GM23338 (cell line): ENCODE results near the gene FIGNL1. TPM values are rescaled to one million over a fixed set of nuclear protein-coding genes. Genes with fewer than 3 reads are reported as not detected.

Experiments used
- ATAC-seq: fragments of 200-7000 bp; cut with Tn5 transposase; 3 replicates; pipeline ENCODE4 v1.9.1; 2020
- DNase-seq: peaks from one replicate; pipeline ENCODE4 v3.0.0-alpha.2; 2015; ENCODE audit warnings: low spot score
- H2AFZ ChIP-seq: fragments of 200-600 bp; sonication (generic); 2 replicates; pipeline ENCODE4 v1.8.0; 2016; ENCODE audit warnings: antibody characterized with exemption, mild to moderate bottlenecking, moderate library complexity
- H3F3A ChIP-seq: fragments of 200-600 bp; sonication (generic); replicated peaks from 2 replicates; pipeline ENCODE4 v1.8.0; 2017; ENCODE audit warnings: antibody characterized with exemption, mixed run types, low read depth
- H3K27ac ChIP-seq: fragments of 200-600 bp; sonication (generic); 2 replicates; pipeline ENCODE4 v1.6.1; 2016; ENCODE audit warnings: low read depth
- H3K27me3 ChIP-seq: fragments of 200-600 bp; sonication (generic); 2 replicates; pipeline ENCODE4 v1.8.0; 2016; ENCODE audit warnings: mild to moderate bottlenecking, mixed run types, moderate library complexity; ENCODE audit not compliant: insufficient read depth
- H3K36me3 ChIP-seq: fragments of 200-600 bp; sonication (generic); 2 replicates; pipeline ENCODE4 v1.8.0; 2016; ENCODE audit warnings: mild to moderate bottlenecking; ENCODE audit not compliant: insufficient read depth
- H3K4me1 ChIP-seq: fragments of 200-600 bp; sonication (generic); 2 replicates; pipeline ENCODE4 v1.8.0; 2016; ENCODE audit warnings: mild to moderate bottlenecking, moderate library complexity; ENCODE audit not compliant: insufficient read depth
- H3K4me2 ChIP-seq: fragments of 200-600 bp; sonication (generic); 2 replicates; pipeline ENCODE4 v1.7.1; 2017; ENCODE audit warnings: mixed run types
- H3K4me3 ChIP-seq: fragments of 200-600 bp; sonication (generic); 2 replicates; pipeline ENCODE4 v1.6.1; 2016; ENCODE audit warnings: mixed run types
- H3K79me2 ChIP-seq: fragments of 200-600 bp; sonication (generic); replicated peaks from 2 replicates; pipeline ENCODE4 v1.8.0; 2017; ENCODE audit warnings: mild to moderate bottlenecking; ENCODE audit not compliant: insufficient read depth
- H3K9me2 ChIP-seq: fragments of 200-600 bp; sonication (generic); 2 replicates; pipeline ENCODE4 v1.8.0; 2017; ENCODE audit not compliant: insufficient read depth
- H4K20me1 ChIP-seq: fragments of 200-600 bp; sonication (generic); replicated peaks from 2 replicates; pipeline ENCODE4 v1.8.0; 2017; ENCODE audit warnings: mild to moderate bottlenecking; ENCODE audit not compliant: insufficient read depth
- H3K27ac Mint-ChIP-seq: 2 replicates; pipeline ENCODE4 v1.8.0; 2020; ENCODE audit warnings: inconsistent platforms, mild to moderate bottlenecking, moderate library complexity, mixed read lengths
- H3K27me3 Mint-ChIP-seq: 3 replicates; pipeline ENCODE4 v1.8.0; 2022; ENCODE audit warnings: low read depth, mild to moderate bottlenecking, moderate library complexity, mixed read lengths, inconsistent platforms; ENCODE audit not compliant: insufficient read depth, poor library complexity
- H3K36me3 Mint-ChIP-seq: 3 replicates; pipeline ENCODE4 v1.8.0; 2021; ENCODE audit warnings: low read depth, mild to moderate bottlenecking, inconsistent platforms, moderate library complexity, mixed read lengths
- H3K4me1 Mint-ChIP-seq: 3 replicates; pipeline ENCODE4 v1.8.0; 2020; ENCODE audit warnings: mild to moderate bottlenecking, inconsistent platforms, mixed read lengths
- H3K4me3 Mint-ChIP-seq: 3 replicates; pipeline ENCODE4 v1.8.0; 2021; ENCODE audit warnings: moderate library complexity, mild to moderate bottlenecking, inconsistent platforms, mixed read lengths
- H3K9me3 Mint-ChIP-seq: 3 replicates; pipeline ENCODE4 v1.8.0; 2020; ENCODE audit warnings: moderate library complexity, mild to moderate bottlenecking, inconsistent platforms, mixed read lengths
- CREB1 ChIP-seq: fragments of 250-450 bp; sonication (Bioruptor Pico); IDR thresholded peaks from 2 replicates; pipeline ENCODE4 v1.5.0; 2020; ENCODE audit warnings: low read depth, mild to moderate bottlenecking, moderate library complexity
- CTCF ChIP-seq, 2 experiments: fragments of 200-600 bp in 1 of 2; sonication (generic) in 1 of 2; conservative IDR thresholded peaks; 2 replicates each; pipeline versions ENCODE4 v1.5.1 to v1.6.1; 2016 to 2017; ENCODE audit warnings: antibody characterized with exemption in 2 of 2, low read depth in 2 of 2, mild to moderate bottlenecking in 2 of 2, moderate library complexity in 1 of 2
- ETS1 ChIP-seq: IDR thresholded peaks from 2 replicates; pipeline ENCODE4 v1.6.1; 2016; ENCODE audit warnings: antibody characterized with exemption
- EZH2 ChIP-seq: fragments of 200-600 bp; sonication (generic); IDR thresholded peaks from one replicate; pipeline ENCODE4 v1.8.0; 2017; ENCODE audit warnings: antibody characterized with exemption, mild to moderate bottlenecking, low read depth; ENCODE audit not compliant: unreplicated experiment
- EZH2phosphoT487 ChIP-seq: fragments of 200-600 bp; sonication (generic); IDR thresholded peaks from one replicate; pipeline ENCODE4 v1.8.1; 2018; ENCODE audit warnings: antibody characterized with exemption; ENCODE audit not compliant: unreplicated experiment
- JUNB ChIP-seq: IDR thresholded peaks from one replicate; pipeline ENCODE4 v1.6.1; 2016; ENCODE audit warnings: antibody characterized with exemption; ENCODE audit not compliant: unreplicated experiment
- NANOG ChIP-seq: IDR thresholded peaks from 2 replicates; pipeline ENCODE4 v1.6.1; 2016; ENCODE audit warnings: antibody characterized with exemption, borderline replicate concordance
- POLR2AphosphoS5 ChIP-seq: IDR thresholded peaks from 2 replicates; pipeline ENCODE4 v1.6.1; 2016; ENCODE audit warnings: antibody characterized with exemption, low read depth
- REST ChIP-seq: IDR thresholded peaks from one replicate; pipeline ENCODE4 v1.6.1; 2018; ENCODE audit warnings: antibody characterized with exemption; ENCODE audit not compliant: unreplicated experiment
- STAT1 ChIP-seq: IDR thresholded peaks from one replicate; pipeline ENCODE4 v1.6.1; 2016; ENCODE audit warnings: antibody characterized with exemption; ENCODE audit not compliant: unreplicated experiment
- ZNF114 ChIP-seq: fragments of 250-450 bp; sonication (Bioruptor Pico); IDR thresholded peaks from 2 replicates; pipeline ENCODE4 v1.5.0; 2020; ENCODE audit warnings: mild to moderate bottlenecking, moderate library complexity
- ZNF331 ChIP-seq: fragments of 250-450 bp; sonication (Bioruptor Pico); IDR thresholded peaks from 2 replicates; pipeline ENCODE4 v1.5.0; 2020; ENCODE audit warnings: low read depth, mild to moderate bottlenecking, moderate library complexity
- ZNF462 ChIP-seq: fragments of 250-450 bp; sonication (Bioruptor Pico); IDR thresholded peaks from 2 replicates; pipeline ENCODE4 v1.5.0; 2020; ENCODE audit warnings: mild to moderate bottlenecking, moderate library complexity
- polyA plus RNA-seq: library from polyadenylated mRNA; unstranded; fragments of >200 nt; fragmentation: Nextera tagmentation; extraction: Ambion mirVana; gene quantifications from 2 replicates; pipeline ENCODE4 v1.2.1, GENCODE V29; 2016
- total RNA-seq: library from RNA; depleted of rRNA; stranded (reverse); fragments of >200 nt; shearing (Covaris generic); gene quantifications from 2 replicates; pipeline ENCODE4 v1.2.3, GENCODE V29; 2014

The FIGNL1 gene
- total and polyA plus RNA-seq, 2 experiments from 2014 or later: 6.6 to 24.9 TPM

- Mint-ChIP-seq H3K4me1 (peaks cover 2% of the 10 kb centered on the region; the same call in 1 of the 3 replicates), H3K27me3 (no peaks in the 10 kb centered on the region), H3K27ac (no peak overlapping the region), H3K36me3 (peaks cover 5% of the 10 kb centered on the region; the same call in 1 of the 3 replicates), H3K9me3 (peaks cover 38% of the 10 kb centered on the region), H3K4me3 (no peak overlapping the region)
- no peaks in the 10 kb centered on the region for H4K20me1 ChIP-seq
- no peak overlapping the region for H3K4me2 ChIP-seq
- H3K27me3 ChIP-seq: no peaks in the 10 kb centered on the region
- H3K4me3 ChIP-seq: no peak overlapping the region
- no peak overlapping the region for H3K27ac ChIP-seq
- ATAC-seq: no peak
- TF ChIP-seq ZNF114 (CRISPR knock-in tag) (no peak), POLR2AphosphoS5 (no peak), ETS1 (no peak), JUNB (no peak), EZH2phosphoT487 (no peak), EZH2 (no peak), NANOG (no peak), REST (no peak), CREB1 (no peak), CTCF (conservative IDR thresholded peaks at IDR 0.05; ENCODE audit: low read depth in 2 of 2) (no peak), ZNF331 (CRISPR knock-in tag) (no peak), ZNF462 (CRISPR knock-in tag) (no peak), STAT1 (no peak)
- peaks cover 5% of the 10 kb centered on the region; the same call in 1 of the 2 replicates for H3K36me3 ChIP-seq
- no peak overlapping the region for H2AFZ ChIP-seq
- H3K4me1 ChIP-seq: no peaks in the 10 kb centered on the region
- no peak for DNase-seq
- peaks cover 3% of the 10 kb centered on the region; the same call in 1 of the 2 replicates for H3K9me2 ChIP-seq
- H3K79me2 ChIP-seq: no peaks in the 10 kb centered on the region
- no peaks in the 10 kb centered on the region for H3F3A ChIP-seq
Observed at GRCh38 chr7:50488379-50488778, 38.2 kb upstream of the FIGNL1 start.
